ENCODE results near the gene CLCA2.

Gene CLCA2

DNA sequence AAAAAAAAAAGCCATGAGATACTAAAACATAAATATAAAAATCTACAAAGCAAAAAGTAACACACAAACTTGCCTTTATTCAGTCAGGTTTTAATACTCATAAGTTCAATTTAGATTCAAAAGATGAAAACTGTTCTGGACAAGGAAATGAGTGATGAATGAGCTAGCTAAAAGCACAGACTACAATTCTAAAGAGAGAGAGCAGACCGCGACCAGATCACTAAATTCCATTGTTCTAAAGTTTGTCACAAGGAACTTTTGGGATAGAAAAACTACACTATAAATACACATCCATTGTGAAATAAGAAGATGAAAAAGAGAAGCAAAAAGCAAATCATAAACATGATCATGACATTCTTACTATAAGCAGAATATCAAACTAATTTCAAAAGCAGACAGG lies 29.6 kb upstream of the CLCA2 start:
- peaks cover 13% of the 10 kb centered on the region in 2 donors for H3K4me1 ChIP-seq (ENCODE audit: control insufficient read depth in 1 of 2, insufficient read depth in 2 of 2, low read length in 2 of 2)
- no peak overlapping the region for H3K4me3 ChIP-seq (ENCODE audit: low read depth in 1 of 2, low read length in 2 of 2)
- no peaks in the 10 kb centered on the region for H3K36me3 ChIP-seq (ENCODE audit: control insufficient read depth in 1 of 2, insufficient read depth in 2 of 2, low read length in 2 of 2)
- no peaks in the 10 kb centered on the region for H3K27me3 ChIP-seq (ENCODE audit: control insufficient read depth in 1 of 2, insufficient read depth in 2 of 2, low read length in 2 of 2)
- no peak overlapping the region for H3K27ac ChIP-seq (ENCODE audit: low read depth, low read length)
- no peaks in the 10 kb centered on the region for H3K9me3 ChIP-seq (ENCODE audit: control insufficient read depth in 1 of 2, low read length in 2 of 2)
- no peak overlapping the region for H3K9ac ChIP-seq (ENCODE audit: low read depth in 1 of 2, low read length in 2 of 2)

GRCh38 chr1:86395751-86396497 lies 28.0 kb upstream of the CLCA2 start, which contains the start of gene ODF2L:
ODF2L (minus strand) TSS chr1:86396323; CDS start chr1:86387027, 9,296 bp downstream.
- peak within 1 kb of the TSS; percentile 65 for H3K27ac ChIP-seq (ENCODE audit: low read depth, low read length)
- no peaks in the 10 kb centered on the region for H3K9me3 ChIP-seq (ENCODE audit: control insufficient read depth in 1 of 2, low read length in 2 of 2)
- peak within 1 kb of the TSS; percentile 79 to 82 for H3K9ac ChIP-seq (ENCODE audit: low read depth in 1 of 2, low read length in 2 of 2)
- no peaks in the 10 kb centered on the region for H3K36me3 ChIP-seq (ENCODE audit: control insufficient read depth in 1 of 2, insufficient read depth in 2 of 2, low read length in 2 of 2)
- no peaks in the 10 kb centered on the region for H3K27me3 ChIP-seq (ENCODE audit: control insufficient read depth in 1 of 2, insufficient read depth in 2 of 2, low read length in 2 of 2)
- peaks cover 13% of the 10 kb centered on the region in 2 donors for H3K4me1 ChIP-seq (ENCODE audit: control insufficient read depth in 1 of 2, insufficient read depth in 2 of 2, low read length in 2 of 2)
- peak within 1 kb of the TSS; percentile 92 to 96 for H3K4me3 ChIP-seq (ENCODE audit: low read depth in 1 of 2, low read length in 2 of 2)

DNA sequence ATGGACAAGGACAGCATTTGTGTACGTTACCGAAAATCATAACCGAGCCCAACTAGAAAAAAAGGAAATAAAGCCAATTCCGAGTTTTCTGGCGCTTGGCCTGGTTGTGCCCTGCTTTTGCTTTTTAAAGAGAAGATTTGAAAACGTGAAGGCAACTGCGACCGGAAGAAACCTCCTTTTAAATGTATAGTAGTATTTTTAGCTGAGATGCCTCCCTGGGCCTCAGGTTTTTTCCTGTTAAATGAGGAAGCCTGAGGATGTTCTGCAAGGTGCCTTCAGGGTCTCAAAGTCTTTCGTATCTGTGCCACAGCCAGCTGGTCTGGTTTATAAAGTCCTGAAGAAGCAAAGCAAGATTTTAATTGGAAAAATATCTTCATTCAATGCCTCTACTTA lies 27.5 kb upstream of the CLCA2 start:
- H3K4me1 ChIP-seq (ENCODE audit: control insufficient read depth in 1 of 2, insufficient read depth in 2 of 2, low read length in 2 of 2), result peaks cover 13% of the 10 kb centered on the region in 2 donors
- H3K27me3 ChIP-seq (ENCODE audit: control insufficient read depth in 1 of 2, insufficient read depth in 2 of 2, low read length in 2 of 2), result no peaks in the 10 kb centered on the region
- no peaks in the 10 kb centered on the region for H3K36me3 ChIP-seq (ENCODE audit: control insufficient read depth in 1 of 2, insufficient read depth in 2 of 2, low read length in 2 of 2)

GRCh38 chr1:86409416-86410021 lies 14.5 kb upstream of the CLCA2 start:
- H3K27me3 ChIP-seq (ENCODE audit: control insufficient read depth in 1 of 2, insufficient read depth in 2 of 2, low read length in 2 of 2), result no peaks in the 10 kb centered on the region
- H3K4me1 ChIP-seq (ENCODE audit: control insufficient read depth in 1 of 2, insufficient read depth in 2 of 2, low read length in 2 of 2), result no peaks in the 10 kb centered on the region
- no peaks in the 10 kb centered on the region for H3K36me3 ChIP-seq (ENCODE audit: control insufficient read depth in 1 of 2, insufficient read depth in 2 of 2, low read length in 2 of 2)
- H3K9ac ChIP-seq (ENCODE audit: low read depth in 1 of 2, low read length in 2 of 2), result no peak overlapping the region
- H3K9me3 ChIP-seq (ENCODE audit: control insufficient read depth in 1 of 2, low read length in 2 of 2), result no peaks in the 10 kb centered on the region
- no peak overlapping the region for H3K27ac ChIP-seq (ENCODE audit: low read depth, low read length)
- no peak overlapping the region for H3K4me3 ChIP-seq (ENCODE audit: low read depth in 1 of 2, low read length in 2 of 2)

More for the DNA sequence above, 27.5 kb upstream of the CLCA2 start:
- H3K9ac ChIP-seq (ENCODE audit: low read depth in 1 of 2, low read length in 2 of 2), result peak overlapping the region; percentile 48 to 82
- H3K4me3 ChIP-seq (ENCODE audit: low read depth in 1 of 2, low read length in 2 of 2), result peak overlapping the region; percentile 92 to 96
- H3K9me3 ChIP-seq (ENCODE audit: control insufficient read depth in 1 of 2, low read length in 2 of 2), result no peaks in the 10 kb centered on the region
- H3K27ac ChIP-seq (ENCODE audit: low read depth, low read length), result peak overlapping the region; percentile 65

- no peaks in the 10 kb centered on the region for H3K9me3 ChIP-seq (ENCODE audit: control insufficient read depth in 1 of 2, low read length in 2 of 2)
- no peak overlapping the region for H3K27ac ChIP-seq (ENCODE audit: low read depth, low read length)
- no peaks in the 10 kb centered on the region for H3K27me3 ChIP-seq (ENCODE audit: control insufficient read depth in 1 of 2, insufficient read depth in 2 of 2, low read length in 2 of 2)
- H3K9ac ChIP-seq (ENCODE audit: low read depth in 1 of 2, low read length in 2 of 2), result no peak overlapping the region
- no peaks in the 10 kb centered on the region for H3K36me3 ChIP-seq (ENCODE audit: control insufficient read depth in 1 of 2, insufficient read depth in 2 of 2, low read length in 2 of 2)
- H3K4me1 ChIP-seq (ENCODE audit: control insufficient read depth in 1 of 2, insufficient read depth in 2 of 2, low read length in 2 of 2), result no peaks in the 10 kb centered on the region
- H3K4me3 ChIP-seq (ENCODE audit: low read depth in 1 of 2, low read length in 2 of 2), result no peak overlapping the region
These were observed 13.1 kb upstream of the CLCA2 start for GRCh38 chr1:86410879-86411278.

- Histone ChIP-seq H3K9me3 (ENCODE audit: control insufficient read depth in 1 of 2, low read length in 2 of 2) (no peaks in the 10 kb centered on the region), H3K9ac (ENCODE audit: low read depth in 1 of 2, low read length in 2 of 2) (no peak overlapping the region), H3K27ac (ENCODE audit: low read depth, low read length) (no peak overlapping the region), H3K36me3 (ENCODE audit: control insufficient read depth in 1 of 2, insufficient read depth in 2 of 2, low read length in 2 of 2) (no peaks in the 10 kb centered on the region), H3K4me3 (ENCODE audit: low read depth in 1 of 2, low read length in 2 of 2) (no peak overlapping the region), H3K27me3 (ENCODE audit: control insufficient read depth in 1 of 2, insufficient read depth in 2 of 2, low read length in 2 of 2) (no peaks in the 10 kb centered on the region), H3K4me1 (ENCODE audit: control insufficient read depth in 1 of 2, insufficient read depth in 2 of 2, low read length in 2 of 2) (no peaks in the 10 kb centered on the region)
These were observed 7.6 kb upstream of the CLCA2 start for GRCh38 chr1:86416343-86416742.

DNA sequence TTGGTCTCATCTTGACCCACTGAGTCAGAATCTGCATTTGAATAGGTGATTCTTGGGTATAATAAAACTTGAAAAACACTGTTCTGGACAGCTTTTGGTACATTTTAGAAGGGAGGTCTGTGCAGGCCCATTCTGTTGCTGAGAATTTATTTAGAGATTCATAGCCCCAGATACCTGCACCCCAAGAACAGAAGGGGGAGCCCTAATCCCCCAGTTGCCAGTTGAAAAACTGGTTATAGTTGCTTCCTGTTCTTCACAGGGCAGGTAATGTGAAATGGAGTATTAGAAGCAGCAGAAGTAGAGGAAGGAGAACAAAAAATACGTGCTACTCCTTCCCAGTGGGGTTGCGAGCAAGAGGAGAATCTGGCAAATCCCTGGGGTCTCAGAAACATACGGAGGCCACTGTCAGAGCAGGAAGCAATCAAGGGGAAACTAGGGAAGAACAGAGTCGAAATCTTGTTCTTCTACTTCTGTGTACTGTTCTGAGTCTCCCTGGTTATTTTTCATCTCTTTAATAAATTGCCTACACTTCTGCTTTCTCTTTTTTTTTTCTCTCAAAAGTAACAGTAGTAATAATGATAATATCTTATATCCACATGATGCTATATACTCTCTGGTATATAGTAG lies 4.6 kb upstream of the CLCA2 start:
- H3K9ac ChIP-seq (ENCODE audit: low read depth in 1 of 2, low read length in 2 of 2), result no peak overlapping the region
- H3K27ac ChIP-seq (ENCODE audit: low read depth, low read length), result no peak overlapping the region
- no peaks in the 10 kb centered on the region for H3K9me3 ChIP-seq (ENCODE audit: control insufficient read depth in 1 of 2, low read length in 2 of 2)
- no peaks in the 10 kb centered on the region for H3K4me1 ChIP-seq (ENCODE audit: control insufficient read depth in 1 of 2, insufficient read depth in 2 of 2, low read length in 2 of 2)
- no peaks in the 10 kb centered on the region for H3K27me3 ChIP-seq (ENCODE audit: control insufficient read depth in 1 of 2, insufficient read depth in 2 of 2, low read length in 2 of 2)
- H3K4me3 ChIP-seq (ENCODE audit: low read depth in 1 of 2, low read length in 2 of 2), result no peak overlapping the region
- H3K36me3 ChIP-seq (ENCODE audit: control insufficient read depth in 1 of 2, insufficient read depth in 2 of 2, low read length in 2 of 2), result no peaks in the 10 kb centered on the region

DNA sequence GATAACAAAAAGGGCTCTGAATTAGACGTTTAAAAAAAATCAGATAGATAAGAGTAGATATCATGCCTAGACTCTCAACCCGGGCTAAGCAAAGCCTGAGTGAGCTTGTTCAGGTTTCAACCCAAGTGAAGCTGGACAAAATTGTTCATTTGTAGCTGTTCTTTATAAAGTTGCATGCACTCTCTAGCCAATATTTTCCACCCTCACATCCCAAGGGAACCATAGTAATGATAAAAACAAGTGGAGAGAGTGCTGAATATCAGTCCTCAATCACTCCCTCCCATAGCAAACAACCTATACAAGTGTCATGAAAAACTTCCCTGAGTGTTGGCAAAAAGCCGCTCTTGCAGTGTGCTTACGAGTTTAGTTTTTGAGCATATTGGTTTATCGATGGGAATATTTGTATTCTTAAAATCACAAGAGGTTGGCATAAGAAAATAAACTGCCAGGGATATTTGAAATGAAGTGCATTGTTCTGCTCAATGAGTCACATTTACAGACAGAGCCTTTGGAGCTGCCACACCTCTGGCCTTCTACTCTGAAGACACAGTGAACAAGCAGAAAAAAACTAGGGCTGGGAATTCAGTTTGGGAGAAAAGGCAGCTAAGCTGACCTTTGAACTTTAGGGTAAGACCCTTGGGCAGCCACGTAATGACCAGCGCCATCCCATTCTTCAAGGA lies 2.2 kb upstream of the CLCA2 start:
- no peaks in the 10 kb centered on the region for H3K4me1 ChIP-seq (ENCODE audit: control insufficient read depth in 1 of 2, insufficient read depth in 2 of 2, low read length in 2 of 2)
- H3K27me3 ChIP-seq (ENCODE audit: control insufficient read depth in 1 of 2, insufficient read depth in 2 of 2, low read length in 2 of 2), result no peaks in the 10 kb centered on the region
- H3K9ac ChIP-seq (ENCODE audit: low read depth in 1 of 2, low read length in 2 of 2), result no peak overlapping the region
- H3K4me3 ChIP-seq (ENCODE audit: low read depth in 1 of 2, low read length in 2 of 2), result no peak overlapping the region
- no peaks in the 10 kb centered on the region for H3K36me3 ChIP-seq (ENCODE audit: control insufficient read depth in 1 of 2, insufficient read depth in 2 of 2, low read length in 2 of 2)
- H3K9me3 ChIP-seq (ENCODE audit: control insufficient read depth in 1 of 2, low read length in 2 of 2), result no peaks in the 10 kb centered on the region
- no peak overlapping the region for H3K27ac ChIP-seq (ENCODE audit: low read depth, low read length)

GRCh38 chr1:86423473-86423872 lies 498 bp upstream of the CLCA2 start:
- no peaks in the 10 kb centered on the region for H3K4me1 ChIP-seq (ENCODE audit: control insufficient read depth in 1 of 2, insufficient read depth in 2 of 2, low read length in 2 of 2)
- no peak overlapping the region for H3K4me3 ChIP-seq (ENCODE audit: low read depth in 1 of 2, low read length in 2 of 2)
- H3K27me3 ChIP-seq (ENCODE audit: control insufficient read depth in 1 of 2, insufficient read depth in 2 of 2, low read length in 2 of 2), result no peaks in the 10 kb centered on the region
- no peaks in the 10 kb centered on the region for H3K36me3 ChIP-seq (ENCODE audit: control insufficient read depth in 1 of 2, insufficient read depth in 2 of 2, low read length in 2 of 2)
- H3K9me3 ChIP-seq (ENCODE audit: control insufficient read depth in 1 of 2, low read length in 2 of 2), result no peaks in the 10 kb centered on the region
- no peak overlapping the region for H3K27ac ChIP-seq (ENCODE audit: low read depth, low read length)
- no peak overlapping the region for H3K9ac ChIP-seq (ENCODE audit: low read depth in 1 of 2, low read length in 2 of 2)
